GM21526 (cell line): Measurements from ENCODE around the gene ARFIP1.
"Not testable (repeated sequence)": the region's sequence is repeated elsewhere in the genome, so short reads cannot be mapped to it uniquely, and the experiment has no call there.

ENCODE experiments used
- ATAC-seq: cut with Tn5 transposase; IDR thresholded peaks from one replicate; pipeline ENCODE4 v1.9.1; 2021; ENCODE audit warnings: moderate library complexity; ENCODE audit not compliant: unreplicated experiment, low FRiP score

The ARFIP1 gene, protein sequence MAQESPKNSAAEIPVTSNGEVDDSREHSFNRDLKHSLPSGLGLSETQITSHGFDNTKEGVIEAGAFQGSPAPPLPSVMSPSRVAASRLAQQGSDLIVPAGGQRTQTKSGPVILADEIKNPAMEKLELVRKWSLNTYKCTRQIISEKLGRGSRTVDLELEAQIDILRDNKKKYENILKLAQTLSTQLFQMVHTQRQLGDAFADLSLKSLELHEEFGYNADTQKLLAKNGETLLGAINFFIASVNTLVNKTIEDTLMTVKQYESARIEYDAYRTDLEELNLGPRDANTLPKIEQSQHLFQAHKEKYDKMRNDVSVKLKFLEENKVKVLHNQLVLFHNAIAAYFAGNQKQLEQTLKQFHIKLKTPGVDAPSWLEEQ

DNA sequence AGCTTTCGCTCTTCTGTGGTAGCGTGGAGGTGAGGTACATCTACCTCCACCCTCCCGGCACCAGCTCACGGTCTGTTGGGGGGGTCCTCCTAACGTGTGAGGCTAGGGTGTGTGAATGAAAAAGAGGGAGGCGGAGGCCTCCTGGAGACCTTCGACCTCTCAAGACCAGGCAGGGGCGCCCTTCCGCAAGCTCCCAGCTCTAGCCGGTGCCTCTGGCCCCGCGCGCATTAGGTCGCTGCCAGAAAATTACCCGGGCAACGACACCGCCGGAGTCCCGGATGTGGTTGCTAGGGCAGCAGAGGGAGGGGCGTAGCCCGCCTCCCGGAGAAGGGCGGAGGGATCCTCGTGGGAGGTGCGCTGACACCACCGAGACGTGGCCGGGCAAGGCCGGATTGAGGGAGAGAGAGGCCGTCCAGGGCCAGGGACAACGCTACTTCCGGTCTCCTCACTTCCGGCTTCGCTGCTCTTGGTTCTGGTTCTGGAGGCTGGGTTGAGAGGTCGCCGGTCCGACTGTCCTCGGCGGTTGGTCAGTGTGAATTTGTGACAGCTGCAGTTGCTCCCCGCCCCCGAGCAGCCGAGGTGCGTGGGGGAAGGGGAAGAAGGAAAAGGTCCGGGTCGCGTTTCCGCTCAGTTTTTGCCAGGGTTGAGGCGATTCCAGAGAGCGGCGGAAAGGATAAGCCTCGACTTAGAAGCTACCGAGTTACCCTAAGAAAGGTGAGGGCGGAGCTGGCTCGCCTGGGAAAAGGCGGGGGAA is at the start of gene ARFIP1, which contains the start of gene TIGD4:
Gene ARFIP1, plus strand, starts transcription at position 442 of the 754 bp plus-strand sequence. CDS start 49,680 bp downstream, outside the sequence.
Gene TIGD4, minus strand, starts transcription at position 218 of the 754 bp plus-strand sequence. CDS start 8,726 bp downstream, outside the sequence.
- peak; percentile 95 for ATAC-seq

DNA sequence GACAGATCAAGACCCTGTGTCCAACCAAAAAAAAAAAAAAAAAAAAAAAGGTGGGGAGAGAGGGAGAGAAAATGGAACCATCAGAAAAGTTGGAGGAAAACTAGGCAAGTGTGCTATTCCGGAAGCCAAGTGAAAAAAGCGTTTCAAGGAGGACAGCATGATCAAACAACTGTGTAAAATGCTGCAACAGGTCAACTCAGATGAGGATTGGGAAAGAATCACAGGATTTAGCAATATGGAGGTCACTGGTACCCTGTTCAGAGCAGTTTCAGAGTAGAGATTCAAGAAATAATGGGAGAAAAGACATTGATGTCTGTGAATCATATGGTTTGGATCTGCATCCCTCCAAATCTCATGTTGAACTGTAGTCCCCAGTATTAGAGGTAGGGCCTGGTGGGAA is 47.8 kb upstream of the ARFIP1 start:
- ATAC-seq = no peak

DNA sequence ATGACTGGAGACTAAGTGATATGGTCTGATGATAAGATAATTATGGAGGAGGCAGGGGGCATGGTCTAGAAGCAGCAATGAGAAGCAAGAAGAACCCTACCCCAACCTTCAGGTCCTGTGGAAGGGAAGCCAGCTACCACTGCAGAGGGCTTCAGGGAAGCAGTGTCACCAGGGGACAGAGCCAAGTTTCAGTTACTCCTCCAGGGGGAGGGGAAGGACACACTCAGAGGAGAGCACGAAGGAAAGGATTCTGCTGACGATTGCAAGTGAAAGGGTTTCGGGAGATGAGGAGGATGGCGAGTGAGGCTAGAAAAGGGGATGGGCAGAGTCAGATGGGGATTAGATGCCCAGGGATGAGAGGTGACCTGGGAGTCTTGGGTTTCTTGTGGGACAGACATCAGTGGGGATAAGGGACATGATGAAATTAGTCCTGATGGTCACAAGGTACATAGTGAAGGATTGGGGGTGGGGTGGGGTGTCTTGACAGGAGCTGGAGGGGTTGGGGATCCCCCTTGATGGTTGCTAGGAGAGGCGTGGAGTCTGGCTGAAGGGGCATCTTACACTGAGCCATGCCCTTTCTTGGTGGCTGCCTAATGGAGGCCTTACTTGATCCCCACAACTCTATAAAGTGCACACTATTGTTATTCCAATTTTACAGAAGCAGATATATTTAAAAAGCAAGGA is 45.6 kb upstream of the ARFIP1 start:
- ATAC-seq = no peak

DNA sequence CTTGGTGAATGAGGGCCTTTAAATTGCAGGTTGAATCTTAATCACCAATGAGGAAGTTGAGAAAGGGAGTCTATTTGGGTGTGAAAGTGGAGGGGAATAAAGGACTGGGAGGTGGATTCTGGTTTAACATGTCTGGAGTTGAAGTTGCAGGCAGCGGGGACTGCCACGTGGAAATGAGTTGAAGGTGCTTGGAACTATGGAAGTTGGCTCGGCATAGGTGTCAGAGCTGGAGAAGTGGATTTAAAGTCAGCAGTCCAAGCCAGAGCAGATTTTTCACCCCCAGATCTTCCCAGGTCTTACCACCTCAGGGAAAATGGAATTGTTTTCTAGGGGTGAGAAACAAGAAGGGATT is 45.1 kb upstream of the ARFIP1 start:
- no peak for ATAC-seq

DNA sequence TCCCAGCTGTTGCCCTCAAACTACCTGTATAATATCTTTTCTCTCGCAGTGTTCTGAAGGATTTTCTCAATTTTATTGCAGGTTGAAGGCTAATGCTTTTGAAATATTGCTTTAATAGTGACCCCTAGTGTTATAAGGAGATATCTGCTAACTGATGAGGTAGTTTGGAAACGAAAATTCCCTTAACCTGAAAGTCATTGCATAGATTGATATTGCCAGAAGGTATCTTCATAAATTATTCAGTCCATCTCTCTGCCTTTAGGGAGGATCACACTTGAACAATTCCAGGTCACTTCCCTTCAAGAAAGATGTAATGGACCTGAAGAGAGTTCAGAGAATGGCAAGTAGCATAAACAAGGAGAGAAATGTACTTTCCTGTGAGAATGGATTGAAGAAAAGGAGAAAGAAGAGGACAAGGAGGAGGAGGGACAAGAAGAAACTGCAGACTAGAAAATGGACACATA is 44.3 kb upstream of the ARFIP1 start:
- no peak for ATAC-seq

DNA sequence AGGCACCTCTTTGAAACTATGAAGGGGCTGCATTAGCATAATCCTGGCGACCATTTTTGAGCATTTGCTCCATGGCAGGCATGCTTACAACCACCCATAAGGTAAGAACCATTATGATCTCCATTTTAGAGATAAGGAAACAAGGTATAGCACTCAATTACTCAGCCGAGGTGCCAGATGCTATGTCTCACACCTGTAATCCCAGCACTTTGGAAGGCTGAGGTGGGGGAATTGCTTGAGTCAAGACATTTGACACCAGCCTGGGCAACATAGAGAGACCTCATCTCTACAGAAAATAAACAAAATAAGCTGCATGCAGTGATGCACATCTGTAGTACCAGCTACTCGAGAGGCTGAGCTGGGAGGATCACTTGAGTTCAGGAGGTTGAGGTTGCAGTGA is 43.8 kb upstream of the ARFIP1 start:
- no peak for ATAC-seq

DNA sequence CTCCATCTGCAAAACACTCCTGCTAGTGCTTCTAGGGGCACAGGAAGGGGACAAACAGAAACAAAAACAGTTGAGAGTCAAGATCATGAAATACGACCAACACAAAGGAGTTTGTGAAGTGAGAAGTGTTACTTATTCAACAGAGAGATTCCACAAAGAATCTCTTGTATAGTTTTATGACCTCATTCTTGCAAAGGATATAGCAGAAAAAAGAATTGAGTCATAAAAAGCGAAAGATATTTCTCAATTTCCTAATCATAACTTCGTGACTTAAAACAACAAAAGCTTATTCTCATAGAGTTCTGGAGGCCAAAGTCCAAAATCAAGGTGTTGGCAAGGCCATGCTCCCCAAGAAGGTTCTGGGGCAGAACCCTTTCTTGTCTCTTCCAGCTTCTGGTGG is 40.9 kb upstream of the ARFIP1 start:
- no peak for ATAC-seq

DNA sequence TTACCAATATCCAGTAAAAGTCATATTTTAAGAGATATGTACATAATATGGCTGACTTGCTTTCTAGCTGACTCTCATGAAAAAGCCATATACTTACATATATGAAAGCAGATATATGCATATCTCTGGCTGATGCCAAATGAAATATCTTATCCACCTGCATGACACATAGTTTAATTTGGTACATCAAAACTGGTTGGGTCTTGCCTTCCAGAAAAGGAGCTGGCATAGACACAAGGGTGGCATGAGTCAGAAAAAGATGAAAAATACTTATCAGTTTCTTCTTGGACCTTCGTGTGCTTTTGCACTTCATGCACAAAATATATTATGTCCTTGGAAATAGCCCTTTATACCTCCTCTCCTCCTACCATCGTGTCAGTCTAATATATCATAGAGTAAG is 32.3 kb upstream of the ARFIP1 start:
- ATAC-seq = no peak

DNA sequence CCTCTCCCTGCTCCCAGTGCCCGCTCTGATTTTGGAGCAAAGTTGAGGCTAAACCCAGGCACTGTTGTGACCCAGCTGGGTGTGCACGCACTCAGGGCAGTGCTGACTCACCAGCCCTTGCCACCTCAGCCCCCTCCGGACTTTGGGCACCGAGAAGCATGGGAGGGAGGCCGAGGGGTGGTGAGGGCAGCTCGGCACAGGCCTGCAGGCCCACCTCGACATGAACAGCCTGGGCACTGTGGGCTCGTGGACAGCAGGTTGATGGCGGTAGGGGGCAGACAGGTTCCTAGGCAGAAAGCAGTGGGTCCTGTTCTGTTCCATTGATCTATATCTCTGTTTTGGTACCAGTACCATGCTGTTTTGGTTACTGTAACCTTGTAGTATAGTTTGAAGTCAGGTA is 31.1 kb upstream of the ARFIP1 start:
- ATAC-seq = no peak

DNA sequence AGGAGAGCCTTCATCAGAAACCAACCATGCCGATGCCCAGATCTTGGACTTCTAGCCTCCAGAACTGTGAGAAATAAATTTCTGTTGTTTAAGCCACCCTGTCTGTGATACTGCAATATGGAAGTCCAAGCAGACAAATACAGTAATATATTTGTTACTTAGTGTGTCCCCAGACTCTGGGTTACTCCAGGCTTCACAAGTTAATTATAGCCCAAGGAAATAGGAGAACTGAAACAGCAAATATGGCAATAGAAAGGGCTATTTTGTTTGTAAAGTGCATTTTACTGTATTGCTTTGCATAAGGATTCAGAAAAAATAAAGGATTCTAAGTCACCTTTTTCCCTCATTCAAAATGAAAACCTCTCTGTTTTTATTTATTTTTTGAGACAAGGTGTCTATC is 16.0 kb upstream of the ARFIP1 start:
- no peak for ATAC-seq

DNA sequence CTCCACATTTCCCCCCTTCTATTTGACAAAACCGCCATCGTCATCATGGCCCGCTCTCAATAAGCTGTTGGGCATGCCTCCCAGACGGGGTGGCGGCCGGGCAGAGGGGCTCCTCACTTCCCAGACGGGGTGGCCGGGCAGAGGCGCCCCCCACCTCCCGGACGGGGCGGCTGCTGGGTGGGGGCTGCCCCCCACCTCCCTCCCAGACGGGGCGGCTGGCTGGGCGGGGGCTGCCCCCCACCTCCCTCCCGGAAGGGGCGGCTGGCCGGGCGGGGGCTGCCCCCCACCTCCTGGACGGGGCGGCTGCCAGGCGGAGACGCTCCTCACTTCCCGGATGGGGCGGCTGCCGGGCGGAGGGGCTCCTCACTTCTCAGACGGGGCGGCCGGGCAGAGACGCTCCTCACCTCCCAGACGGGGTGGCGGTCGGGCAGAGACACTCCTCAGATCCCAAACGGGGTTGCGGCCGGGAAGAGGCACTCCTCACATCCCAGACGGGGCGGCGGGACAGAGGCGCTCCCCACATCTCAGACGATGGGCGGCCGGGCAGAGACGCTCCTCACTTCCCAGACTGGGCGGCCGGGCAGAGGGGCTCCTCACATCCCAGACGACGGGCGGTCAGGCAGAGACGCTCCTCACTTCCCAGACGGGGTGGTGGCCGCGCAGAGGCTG is 14.6 kb upstream of the ARFIP1 start:
- not testable (repeated sequence) for ATAC-seq

DNA sequence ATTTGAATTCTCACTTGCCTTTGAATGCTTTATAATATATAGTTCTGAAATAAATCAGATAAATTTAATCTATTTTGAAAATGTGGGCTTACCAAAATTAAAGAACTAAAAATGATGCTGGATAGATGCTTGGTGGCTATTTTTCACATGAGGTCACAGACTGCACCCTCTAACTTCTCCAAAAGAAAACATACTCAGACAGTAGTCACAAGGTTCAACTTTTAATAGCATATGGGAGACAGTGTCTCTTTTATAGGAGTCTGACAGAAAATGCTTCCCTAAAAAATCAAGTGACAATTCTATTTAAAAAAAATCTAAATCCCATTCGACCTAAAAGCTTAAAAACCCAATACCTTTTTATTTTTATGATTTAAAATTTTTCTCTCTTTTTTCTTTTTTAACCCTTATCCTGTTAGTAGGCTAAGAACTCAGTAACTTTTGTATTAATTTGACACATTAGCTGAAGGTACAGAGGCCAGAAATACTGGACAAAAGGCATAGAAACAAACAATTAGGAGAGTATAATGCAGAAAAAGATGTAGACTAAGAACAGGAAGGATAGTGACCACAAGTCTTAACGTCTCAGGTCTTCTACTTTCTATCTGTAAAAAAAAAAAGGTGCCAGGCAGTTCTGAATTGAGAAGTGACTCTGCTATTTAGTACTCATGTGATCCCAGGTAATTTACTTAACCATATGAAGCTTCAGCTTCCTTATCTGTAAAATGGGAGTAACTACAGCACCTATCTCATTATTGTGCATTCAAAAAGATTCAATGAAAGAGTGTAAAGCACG is 7.8 kb upstream of the ARFIP1 start:
- peak; percentile 82 for ATAC-seq

DNA sequence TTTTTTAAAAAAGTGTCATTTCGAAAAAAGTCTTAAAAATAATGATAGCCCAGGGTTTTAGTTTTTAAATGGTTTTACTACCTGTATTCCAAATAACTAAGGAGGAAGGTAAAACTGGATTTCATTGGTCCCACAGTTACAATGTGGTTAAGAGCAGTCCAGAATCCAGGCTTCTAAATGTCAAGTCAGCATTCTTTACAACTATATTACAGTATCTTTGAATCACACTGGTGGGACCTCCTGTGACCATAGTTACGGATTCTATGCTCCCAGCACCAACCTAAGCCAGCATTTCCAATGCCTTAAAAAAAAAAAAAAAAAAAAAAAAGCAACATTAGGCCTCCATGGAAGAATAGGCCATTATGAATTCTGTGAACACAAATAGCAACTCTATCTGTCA is 6.4 kb upstream of the ARFIP1 start:
- no peak for ATAC-seq

DNA sequence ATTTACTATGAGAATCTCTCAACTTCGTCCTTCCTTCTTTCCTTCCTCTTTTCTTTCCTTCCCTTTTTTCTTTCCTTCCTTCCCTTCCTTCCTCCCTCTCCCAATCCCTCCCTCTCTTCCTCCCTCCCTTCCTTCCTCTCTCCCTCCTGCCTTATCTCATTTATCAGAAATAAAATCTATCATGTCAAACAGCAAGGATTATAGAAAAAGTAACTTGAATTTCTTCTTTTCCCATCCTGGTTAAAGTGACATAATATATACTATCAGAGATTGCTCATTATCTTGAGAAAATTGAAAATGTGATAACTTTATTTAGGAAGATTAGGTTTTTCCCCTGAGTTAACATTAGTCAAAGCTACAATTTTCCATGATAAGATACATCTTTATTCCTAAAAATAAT is 5.8 kb upstream of the ARFIP1 start:
- ATAC-seq = no peak

DNA sequence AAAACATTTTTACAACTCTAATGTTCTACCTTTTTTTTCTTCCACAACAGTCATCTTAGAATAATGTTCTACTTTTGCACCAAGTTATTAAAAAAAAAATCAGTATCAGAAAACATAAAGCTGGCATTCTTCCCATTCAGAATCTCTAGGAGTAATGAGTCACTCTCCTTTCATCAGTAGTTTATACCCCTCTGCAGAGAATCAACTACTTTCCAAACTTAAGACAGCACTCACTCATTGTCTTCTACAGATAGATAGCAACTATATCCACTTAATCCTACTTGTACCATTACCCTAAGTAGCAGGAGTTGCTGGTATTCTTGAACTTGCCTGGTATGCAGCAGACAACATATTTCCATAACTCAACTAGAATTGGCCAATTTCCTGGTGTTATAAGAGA is 3.4 kb upstream of the ARFIP1 start:
- no peak for ATAC-seq

DNA sequence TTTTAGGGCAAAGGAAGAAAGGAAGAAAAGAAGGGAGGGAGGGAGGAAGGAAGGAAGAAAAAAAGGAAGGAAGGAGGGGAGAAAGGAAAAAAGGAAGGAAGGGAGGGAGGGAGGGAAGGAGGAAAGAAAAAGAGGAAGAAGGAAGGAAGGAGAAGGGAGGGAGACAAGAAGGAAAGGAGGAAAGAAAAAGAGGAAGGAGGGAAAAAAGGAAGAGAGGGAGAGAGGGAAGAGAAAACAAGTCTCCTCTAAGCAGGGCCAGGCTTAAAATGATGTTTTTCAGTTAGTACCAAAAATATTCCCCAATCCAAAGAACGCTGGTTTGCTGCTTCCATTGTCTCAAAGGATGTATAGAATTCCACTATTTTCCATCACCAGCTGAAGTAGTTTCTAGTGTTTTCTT is 2.3 kb upstream of the ARFIP1 start:
- no peak for ATAC-seq

DNA sequence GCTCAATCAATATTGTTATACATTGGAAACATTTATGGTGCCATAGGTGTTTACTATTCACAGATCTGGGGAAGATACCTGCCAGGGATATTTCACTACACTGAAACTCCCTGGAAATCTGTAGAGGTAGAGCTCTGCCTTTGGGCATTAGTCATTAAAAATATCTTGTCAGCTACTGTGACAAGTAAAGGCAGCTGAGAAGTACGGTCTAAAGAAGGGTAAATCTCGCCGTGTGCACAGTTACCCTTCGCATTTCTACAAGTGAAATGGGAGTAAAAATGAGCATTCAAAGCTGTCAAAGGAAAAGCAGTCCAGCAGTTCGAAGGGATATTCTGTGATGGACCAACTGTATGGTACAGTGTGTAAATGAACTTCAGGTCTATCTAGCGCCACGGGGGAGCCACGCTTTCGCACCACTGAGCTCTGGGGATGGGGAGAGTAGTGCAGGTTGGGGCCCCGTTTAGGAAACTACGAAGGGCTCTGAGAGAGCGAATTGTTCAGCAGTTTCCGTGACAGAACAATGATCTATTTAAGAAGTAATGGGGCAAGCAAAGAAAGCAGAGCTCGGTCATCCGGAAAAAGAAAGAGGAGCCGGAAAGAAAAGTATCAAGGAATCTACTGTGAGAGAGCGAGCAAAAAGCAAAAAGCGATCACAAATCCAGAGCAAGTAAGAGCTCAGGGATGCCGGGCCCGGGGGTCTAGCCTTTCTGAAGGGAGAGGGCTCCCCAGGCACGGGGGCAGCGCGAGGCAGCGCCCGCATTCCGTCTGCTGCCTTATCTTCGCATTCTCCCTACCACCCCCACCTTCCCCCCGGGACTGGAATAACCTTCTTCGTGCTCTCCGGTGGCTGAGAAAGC is 870 bp upstream of the ARFIP1 start:
- ATAC-seq = no peak

DNA sequence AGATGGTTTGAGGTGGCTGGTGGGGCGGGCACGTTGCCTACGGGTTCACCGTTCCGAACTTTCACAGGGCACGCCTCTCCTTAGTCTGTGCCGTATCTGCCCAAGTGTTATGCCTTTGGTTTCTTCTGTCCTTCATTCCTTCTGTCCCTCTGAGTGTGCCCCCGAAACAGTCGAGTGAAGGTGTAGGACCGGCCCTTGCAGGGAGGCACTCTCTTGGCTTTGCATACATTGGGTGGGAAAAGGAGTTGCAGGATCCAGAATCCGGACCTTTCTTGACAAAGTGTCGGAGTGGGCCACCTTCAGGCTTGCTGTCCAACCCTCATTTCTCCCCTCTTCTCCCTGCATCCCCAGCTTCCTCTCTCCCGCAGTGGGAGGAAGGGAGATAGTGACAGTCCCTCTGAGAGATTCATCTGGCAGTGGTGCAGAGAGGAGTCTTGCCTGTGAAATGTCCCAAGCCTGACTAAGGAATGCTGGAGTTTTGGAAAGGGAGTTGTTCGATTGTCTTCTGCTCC is 569 bp downstream of the ARFIP1 start:
- no peak for ATAC-seq
